Mucosa of stomach (tissue), 1 donor: ENCODE results near the gene TLCD3B.

Experiments
- H3K27me3 ChIP-seq: one replicate; pipeline ENCODE4 v1.7.0; 2013; ENCODE audit warnings: mild to moderate bottlenecking, low read length; ENCODE audit not compliant: control insufficient read depth, insufficient read depth
- H3K36me3 ChIP-seq: one replicate; pipeline ENCODE4 v1.7.0; 2013; ENCODE audit warnings: low read length; ENCODE audit not compliant: control insufficient read depth, insufficient read depth
- H3K4me1 ChIP-seq: one replicate; pipeline ENCODE4 v1.7.0; 2013; ENCODE audit warnings: mild to moderate bottlenecking, low read length; ENCODE audit not compliant: control insufficient read depth, insufficient read depth
- H3K4me3 ChIP-seq: one replicate; pipeline ENCODE4 v1.7.0; 2013; ENCODE audit warnings: low read length
- H3K9ac ChIP-seq: one replicate; pipeline ENCODE4 v1.7.0; 2013; ENCODE audit warnings: mild to moderate bottlenecking, low read length, moderate library complexity
- H3K9me3 ChIP-seq: one replicate; pipeline ENCODE4 v1.7.0; 2013; ENCODE audit warnings: mild to moderate bottlenecking, low read length, moderate library complexity; ENCODE audit not compliant: control insufficient read depth
- donor health status: Pancreatic carcinoma.

Gene TLCD3B

DNA sequence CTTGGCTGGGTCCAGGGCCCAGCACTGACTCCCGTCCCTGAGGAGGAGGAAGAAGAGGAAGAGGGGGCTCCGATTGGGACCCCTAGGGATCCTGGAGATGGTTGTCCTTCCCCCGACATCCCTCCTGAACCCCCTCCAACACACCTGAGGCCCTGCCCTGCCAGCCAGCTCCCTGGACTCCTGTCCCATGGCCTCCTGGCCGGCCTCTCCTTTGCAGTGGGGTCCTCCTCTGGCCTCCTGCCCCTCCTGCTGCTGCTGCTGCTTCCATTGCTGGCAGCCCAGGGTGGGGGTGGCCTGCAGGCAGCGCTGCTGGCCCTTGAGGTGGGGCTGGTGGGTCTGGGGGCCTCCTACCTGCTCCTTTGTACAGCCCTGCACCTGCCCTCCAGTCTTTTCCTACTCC lies 44.1 kb downstream of the TLCD3B start:
- Histone ChIP-seq H3K4me3 (no peak overlapping the region), H3K9ac (no peak overlapping the region), H3K4me1 (peaks cover 18% of the 10 kb centered on the region), H3K36me3 (peaks cover 35% of the 10 kb centered on the region), H3K27me3 (no peaks in the 10 kb centered on the region), H3K9me3 (no peaks in the 10 kb centered on the region)

GRCh38 chr16:29986231-29986630 lies 44.8 kb downstream of the TLCD3B start:
- Histone ChIP-seq H3K27me3 (no peaks in the 10 kb centered on the region), H3K4me3 (no peak overlapping the region), H3K9ac (no peak overlapping the region), H3K36me3 (peaks cover 35% of the 10 kb centered on the region), H3K9me3 (no peaks in the 10 kb centered on the region), H3K4me1 (peaks cover 18% of the 10 kb centered on the region)

DNA sequence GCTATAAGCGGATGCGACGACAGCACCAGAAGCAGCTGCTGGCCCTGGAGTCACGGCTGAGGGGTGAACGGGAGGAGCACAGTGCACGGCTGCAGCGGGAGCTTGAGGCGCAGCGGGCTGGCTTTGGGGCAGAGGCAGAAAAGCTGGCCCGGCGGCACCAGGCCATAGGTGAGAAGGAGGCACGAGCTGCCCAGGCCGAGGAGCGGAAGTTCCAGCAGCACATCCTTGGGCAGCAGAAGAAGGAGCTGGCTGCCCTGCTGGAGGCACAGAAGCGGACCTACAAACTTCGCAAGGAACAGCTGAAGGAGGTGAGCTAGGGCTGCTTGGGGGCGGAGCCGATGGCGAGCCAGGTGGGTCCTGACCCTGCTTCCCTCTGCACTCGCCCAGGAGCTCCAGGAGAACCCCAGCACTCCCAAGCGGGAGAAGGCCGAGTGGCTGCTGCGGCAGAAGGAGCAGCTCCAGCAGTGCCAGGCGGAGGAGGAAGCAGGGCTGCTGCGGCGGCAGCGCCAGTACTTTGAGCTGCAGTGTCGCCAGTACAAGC lies 45.7 kb downstream of the TLCD3B start:
- Histone ChIP-seq H3K4me3 (no peak overlapping the region), H3K9me3 (no peaks in the 10 kb centered on the region), H3K4me1 (peaks cover 14% of the 10 kb centered on the region), H3K36me3 (peaks cover 35% of the 10 kb centered on the region), H3K27me3 (no peaks in the 10 kb centered on the region), H3K9ac (no peak overlapping the region)

DNA sequence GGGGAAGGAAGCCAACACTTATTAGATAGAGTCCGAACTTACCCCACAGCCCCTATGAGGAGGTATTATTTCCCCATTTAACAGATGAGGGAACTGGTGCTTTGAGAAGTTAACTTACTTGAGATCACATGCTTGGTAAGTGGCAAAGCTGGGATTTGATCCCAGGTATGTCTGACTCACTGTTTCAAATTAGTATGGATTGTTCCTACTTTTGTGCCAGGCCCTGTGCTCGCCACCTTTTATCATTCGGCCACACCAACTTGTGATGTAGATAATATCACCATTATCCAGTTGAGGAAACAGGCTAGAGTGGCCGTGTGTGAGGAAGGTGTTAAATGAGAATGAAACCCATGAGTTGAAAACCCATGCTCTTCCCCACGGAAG lies 46.3 kb downstream of the TLCD3B start:
- Histone ChIP-seq H3K4me1 (peaks cover 10% of the 10 kb centered on the region), H3K9ac (no peak overlapping the region), H3K27me3 (no peaks in the 10 kb centered on the region), H3K9me3 (no peaks in the 10 kb centered on the region), H3K4me3 (no peak overlapping the region), H3K36me3 (peaks cover 41% of the 10 kb centered on the region)

GRCh38 chr16:29984137-29984763 lies 46.8 kb downstream of the TLCD3B start:
- H3K4me3 ChIP-seq: no peak overlapping the region
- no peak overlapping the region for H3K9ac ChIP-seq
- peaks cover 5% of the 10 kb centered on the region for H3K4me1 ChIP-seq
- H3K36me3 ChIP-seq: peaks cover 44% of the 10 kb centered on the region
- no peaks in the 10 kb centered on the region for H3K9me3 ChIP-seq
- no peaks in the 10 kb centered on the region for H3K27me3 ChIP-seq

DNA sequence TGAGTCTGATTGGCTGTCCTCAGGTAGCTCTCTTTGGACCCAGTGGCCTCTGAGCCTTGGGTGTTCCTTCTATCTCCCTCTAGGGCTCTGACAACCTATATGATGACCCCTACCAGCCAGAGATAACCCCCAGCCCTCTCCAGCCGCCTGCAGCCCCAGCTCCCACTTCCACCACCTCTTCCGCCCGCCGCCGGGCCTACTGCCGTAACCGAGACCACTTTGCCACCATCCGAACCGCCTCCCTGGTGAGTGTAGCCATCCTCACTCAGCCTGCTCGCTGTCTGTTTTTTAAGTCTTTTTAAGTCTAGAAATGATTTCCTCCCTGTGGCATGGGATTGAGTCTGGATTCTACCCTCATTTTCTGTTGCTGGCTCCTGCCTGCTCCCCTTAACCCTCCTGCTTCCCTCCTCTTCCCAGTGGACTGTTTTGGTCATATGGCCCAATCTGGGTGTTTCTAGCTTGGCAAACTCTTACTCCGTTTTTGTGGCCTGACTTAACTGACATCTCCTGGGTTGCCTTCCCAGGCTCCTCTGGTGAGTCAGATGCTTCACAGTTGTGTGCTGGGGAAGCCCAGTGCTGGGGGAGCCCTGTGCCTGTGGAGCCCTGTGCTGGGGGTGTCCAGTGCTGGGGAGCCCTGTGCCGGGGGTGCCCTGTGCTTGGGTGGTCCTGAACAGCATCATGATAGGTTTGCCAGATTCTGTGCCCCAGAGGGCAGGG lies 47.5 kb downstream of the TLCD3B start:
- no peak overlapping the region for H3K9ac ChIP-seq
- no peaks in the 10 kb centered on the region for H3K27me3 ChIP-seq
- H3K36me3 ChIP-seq: peaks cover 39% of the 10 kb centered on the region
- no peaks in the 10 kb centered on the region for H3K9me3 ChIP-seq
- no peak overlapping the region for H3K4me3 ChIP-seq
- no peaks in the 10 kb centered on the region for H3K4me1 ChIP-seq

- Histone ChIP-seq H3K9ac (no peak overlapping the region), H3K9me3 (no peaks in the 10 kb centered on the region), H3K27me3 (no peaks in the 10 kb centered on the region), H3K36me3 (peaks cover 38% of the 10 kb centered on the region), H3K4me1 (no peaks in the 10 kb centered on the region), H3K4me3 (no peak overlapping the region)
Observed at GRCh38 chr16:29982560-29983419, 48.3 kb downstream of the TLCD3B start.

- Histone ChIP-seq H3K9ac (no peak overlapping the region), H3K27me3 (no peaks in the 10 kb centered on the region), H3K4me1 (peaks cover 25% of the 10 kb centered on the region), H3K36me3 (peaks cover 19% of the 10 kb centered on the region), H3K9me3 (no peaks in the 10 kb centered on the region), H3K4me3 (no peak overlapping the region)
Observed at GRCh38 chr16:29978564-29979270, 52.4 kb downstream of the TLCD3B start.

DNA sequence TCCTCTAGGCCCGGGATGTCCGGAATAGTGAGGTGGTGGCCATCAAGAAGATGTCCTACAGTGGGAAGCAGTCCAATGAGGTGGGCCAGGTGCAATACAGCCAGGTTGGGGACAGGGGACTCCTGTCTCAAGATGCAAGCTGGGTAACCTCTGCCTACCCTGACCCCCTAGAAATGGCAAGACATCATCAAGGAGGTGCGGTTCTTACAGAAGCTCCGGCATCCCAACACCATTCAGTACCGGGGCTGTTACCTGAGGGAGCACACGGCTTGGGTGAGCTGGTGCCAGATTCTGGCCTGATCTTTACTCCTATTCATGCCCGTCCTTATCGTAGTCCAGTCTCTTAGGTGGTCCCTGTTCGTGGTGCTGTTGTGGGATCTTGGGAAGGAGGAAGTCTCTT lies 53.0 kb downstream of the TLCD3B start:
- H3K4me1 ChIP-seq: peaks cover 25% of the 10 kb centered on the region
- H3K27me3 ChIP-seq: no peaks in the 10 kb centered on the region
- no peak overlapping the region for H3K9ac ChIP-seq
- no peaks in the 10 kb centered on the region for H3K9me3 ChIP-seq
- H3K4me3 ChIP-seq: no peak overlapping the region
- peaks cover 15% of the 10 kb centered on the region for H3K36me3 ChIP-seq

GRCh38 chr16:29977063-29977825 lies 53.8 kb downstream of the TLCD3B start:
- Histone ChIP-seq H3K9ac (no peak overlapping the region), H3K4me1 (peaks cover 25% of the 10 kb centered on the region), H3K4me3 (no peak overlapping the region), H3K36me3 (peaks cover 13% of the 10 kb centered on the region), H3K27me3 (no peaks in the 10 kb centered on the region), H3K9me3 (no peaks in the 10 kb centered on the region)
